ENCODE data around the gene C6orf120. TPM values are rescaled to one million over a fixed set of nuclear protein-coding genes. Genes with fewer than 3 reads are reported as not detected.

Gene C6orf120
- total and polyA plus RNA-seq, 2 of the 13 experiments (the other 11 are each of a cell fraction or from before 2014, with no cell fraction given) = 21.7 to 29.9 TPM

GRCh38 chr6:169725125-169726048, 23.5 kb downstream of the C6orf120 start (continued):
- TF ChIP-seq BORCS8-MEF2B (CRISPR knock-in tag; IDR thresholded peaks at IDR 0.05) = no peak; the same call in 1 of the 2 replicates
- 0 out of 2 replicates have a peak, but pooled peaks have one; percentile 6 for TF ChIP-seq RFX3 (CRISPR knock-in tag; IDR thresholded peaks at IDR 0.05)
- TF ChIP-seq ZNF550 (CRISPR knock-in tag; IDR thresholded peaks at IDR 0.05; ENCODE audit: borderline replicate concordance) = no peak
- TF ChIP-seq BRF2 (CRISPR knock-in tag; IDR thresholded peaks at IDR 0.05) = no peak
- TF ChIP-seq SNRNP70 (IDR thresholded peaks at IDR 0.05; ENCODE audit: low read depth, low read length) = no peak
- TF ChIP-seq TRIM22 (IDR thresholded peaks at IDR 0.05) = no peak
- TF ChIP-seq ZNF773 (CRISPR knock-in tag; IDR thresholded peaks at IDR 0.05; ENCODE audit: borderline replicate concordance) = no peak; the same call in 1 of the 2 replicates
- TF ChIP-seq ZXDC (CRISPR knock-in tag; IDR thresholded peaks at IDR 0.05) = 0 out of 2 replicates have a peak, but pooled peaks have one; percentile 57
- TF ChIP-seq ZNF160 (CRISPR knock-in tag; IDR thresholded peaks at IDR 0.05) = peak; percentile 85
- TF ChIP-seq ZNF644 (CRISPR knock-in tag; IDR thresholded peaks at IDR 0.05; ENCODE audit: low read depth) = peak; percentile 82
- TF ChIP-seq ZNF747 (CRISPR knock-in tag; IDR thresholded peaks at IDR 0.05; ENCODE audit: borderline replicate concordance) = no peak
- TF ChIP-seq PRDM4 (CRISPR knock-in tag; IDR thresholded peaks at IDR 0.05; ENCODE audit: borderline replicate concordance) = no peak
- TF ChIP-seq IRF1 (CRISPR knock-in tag; IDR thresholded peaks at IDR 0.05; ENCODE audit: low read depth) = no peak
- TF ChIP-seq CREB1 (IDR thresholded peaks at IDR 0.05) = peak; percentile 91
- peak; percentile 76 for TF ChIP-seq CREB1 (CRISPR knock-in tag; IDR thresholded peaks at IDR 0.05)
- no peak for TF ChIP-seq GMEB2 (CRISPR knock-in tag; IDR thresholded peaks at IDR 0.05; ENCODE audit: low read depth)
